Left forelimb (tissue), 1 donor: ENCODE results near the gene DNAH1.

Experiments used
- DNase-seq: peaks from one replicate; pipeline ENCODE4 v3.0.0-alpha.2; 2018; ENCODE audit warnings: low spot score

DNAH1 gene

DNA sequence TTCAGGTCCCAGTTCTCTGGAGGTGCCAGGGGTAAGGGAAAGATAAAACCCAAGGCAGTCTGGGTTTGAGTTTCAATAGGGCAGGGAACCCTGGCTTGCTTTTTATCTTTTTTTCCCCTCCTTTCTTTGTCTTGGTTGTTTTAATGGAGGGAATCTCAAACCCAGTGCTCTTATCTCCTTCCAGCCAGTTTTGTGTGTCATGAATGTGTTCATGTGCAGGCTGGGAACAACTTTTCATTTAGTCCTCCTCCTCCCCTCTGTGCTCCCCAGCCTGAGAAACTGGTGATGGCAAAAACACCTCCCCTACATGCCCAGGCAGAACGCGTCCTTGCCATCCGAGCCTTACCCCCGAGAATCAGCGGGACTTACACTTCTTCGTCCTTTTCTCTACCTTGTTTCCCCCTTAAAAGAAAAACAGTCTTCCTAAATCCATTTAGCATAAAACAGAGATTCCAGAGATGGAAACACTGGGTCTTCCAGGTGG is 117.9 kb downstream of the DNAH1 start:
- DNase-seq, result no peak

DNA sequence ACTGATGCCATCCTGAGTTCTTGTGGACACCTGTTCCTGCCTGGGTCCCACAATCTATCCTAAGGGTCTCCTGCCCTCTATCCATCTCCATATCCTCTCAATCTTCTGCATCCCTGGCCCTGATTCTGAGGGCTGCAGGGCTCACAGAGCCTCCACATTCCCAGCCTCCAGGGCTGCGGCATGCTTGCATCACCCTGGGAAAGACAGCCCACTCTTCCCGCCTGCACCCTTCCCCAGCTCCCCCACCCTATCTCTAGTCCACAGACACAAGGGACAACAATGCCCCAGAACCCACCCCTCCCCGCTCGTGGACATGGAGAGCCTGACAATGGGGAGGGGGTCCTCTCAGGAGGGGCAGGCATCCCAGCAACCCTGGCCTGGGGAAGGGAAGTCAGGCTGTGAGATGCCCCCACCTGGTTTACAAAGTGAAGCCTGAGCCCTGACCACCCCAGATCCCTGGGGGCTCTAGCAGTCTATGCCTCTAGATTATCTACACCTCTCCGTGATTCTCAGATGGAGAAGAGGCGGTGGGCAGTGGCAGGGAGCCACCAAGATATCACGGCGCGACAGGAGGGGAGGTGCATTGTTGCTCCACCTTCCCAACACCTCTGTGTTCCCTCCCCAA is 118.5 kb downstream of the DNAH1 start:
- no peak for DNase-seq

DNA sequence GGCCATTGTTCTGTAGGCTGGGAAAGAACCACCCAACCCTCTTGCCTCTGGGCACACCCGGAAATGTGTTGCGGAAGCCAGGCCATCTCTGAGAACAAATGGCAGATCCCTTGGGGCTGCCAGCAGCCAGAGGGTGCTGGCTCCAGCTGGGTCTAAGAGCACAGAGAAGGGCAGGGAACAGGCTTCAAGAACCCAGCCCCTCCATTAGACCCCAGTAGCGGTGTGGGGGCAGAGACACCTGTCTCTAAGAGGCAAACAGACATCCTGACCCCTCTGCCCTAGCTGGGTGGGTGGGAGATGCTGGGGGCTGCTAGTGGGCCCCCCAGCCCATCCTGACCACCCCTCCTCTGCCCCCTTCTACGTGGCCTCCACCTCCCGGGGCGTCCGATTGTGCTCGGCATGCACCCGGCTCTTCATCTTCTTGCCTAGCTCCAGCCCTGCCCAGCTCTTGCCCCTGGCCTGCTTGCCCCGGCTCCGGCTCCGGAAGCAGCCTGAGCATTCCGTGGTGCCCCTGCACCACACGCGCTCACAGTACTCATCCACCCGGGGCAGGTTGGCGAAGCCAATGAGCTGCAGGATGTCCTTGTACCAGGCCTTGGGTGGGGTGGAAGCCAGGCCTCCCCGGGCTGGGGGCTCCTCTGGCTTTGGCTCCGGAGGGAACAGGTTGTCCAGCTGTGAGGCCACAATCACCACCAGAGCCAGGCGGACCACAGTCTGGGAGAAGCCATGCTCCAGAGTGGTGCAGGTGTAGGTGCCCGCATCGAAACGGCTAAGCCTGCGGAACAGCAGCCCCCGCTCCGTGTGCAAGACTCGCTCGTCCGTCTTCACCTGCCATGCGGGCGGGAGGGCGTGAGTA is 119.4 kb downstream of the DNAH1 start:
- DNase-seq, result no peak

DNA sequence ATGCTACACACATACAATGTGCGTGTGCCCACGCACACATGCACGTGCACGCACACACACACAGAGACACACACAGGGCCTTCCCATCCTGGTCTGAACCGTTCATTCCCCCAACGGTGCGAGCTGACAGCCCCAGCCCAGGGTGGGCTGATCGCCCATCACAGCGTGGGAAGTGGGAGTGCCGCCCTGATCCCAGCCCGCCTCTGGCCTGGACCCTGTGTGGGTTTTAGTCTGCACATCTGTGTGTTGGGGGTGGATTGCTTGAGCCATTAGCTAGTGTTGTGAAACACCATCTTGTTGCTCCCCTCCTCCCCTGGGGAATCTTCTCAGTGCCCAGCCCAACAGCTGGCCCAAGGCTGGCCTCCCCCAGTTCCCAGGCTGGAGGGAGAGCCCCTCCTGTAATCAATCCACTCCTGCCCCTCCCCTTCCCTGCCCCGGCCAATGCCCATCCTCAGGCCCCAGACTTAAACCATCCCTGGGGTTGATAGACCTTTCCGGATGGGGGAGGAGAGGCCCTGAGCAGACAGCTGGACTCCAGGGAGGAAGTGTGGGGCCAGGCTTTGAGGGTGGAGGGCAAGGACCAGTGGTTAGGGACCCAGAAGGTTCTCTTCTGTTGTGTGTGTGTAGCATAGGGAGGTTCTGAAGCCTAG is 120.5 kb downstream of the DNAH1 start:
- DNase-seq, result no peak

DNA sequence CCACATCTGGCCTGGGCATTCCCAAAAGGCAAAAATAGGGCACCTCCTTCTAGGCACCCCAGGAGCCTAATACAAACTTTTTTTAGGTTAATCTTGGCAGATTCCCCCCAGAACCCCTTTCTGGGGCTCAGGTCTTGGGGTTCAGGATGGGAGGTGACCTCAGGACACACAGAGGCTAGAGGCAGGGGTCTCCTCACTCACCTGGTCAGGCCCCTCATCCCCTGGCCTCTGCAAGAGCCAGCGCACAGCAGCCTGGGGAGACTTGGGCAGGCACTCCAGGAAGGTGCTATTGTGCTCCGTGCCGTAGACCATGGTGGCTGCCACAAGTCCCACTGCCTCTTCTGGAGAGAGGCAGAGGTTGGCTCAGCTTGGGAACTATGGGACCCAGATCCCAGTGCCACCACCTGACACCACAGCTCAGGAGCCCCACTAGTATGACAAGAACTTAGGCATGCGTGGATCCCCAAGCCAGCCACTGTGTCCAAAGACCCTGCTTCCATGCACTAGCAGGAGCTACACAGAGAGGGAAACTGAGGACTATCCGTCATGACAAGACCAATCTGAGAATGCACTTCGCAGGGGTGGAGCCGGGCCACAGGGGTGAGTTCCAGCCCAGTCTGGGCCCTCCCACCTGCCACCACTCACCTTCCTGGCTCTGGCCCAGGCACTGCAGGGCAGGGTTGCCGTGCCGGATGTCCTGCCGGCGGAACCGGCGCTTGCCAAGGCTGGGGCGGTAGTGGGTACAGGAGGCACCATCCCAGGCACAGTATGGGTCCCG is 121.4 kb downstream of the DNAH1 start:
- DNase-seq, result no peak

DNA sequence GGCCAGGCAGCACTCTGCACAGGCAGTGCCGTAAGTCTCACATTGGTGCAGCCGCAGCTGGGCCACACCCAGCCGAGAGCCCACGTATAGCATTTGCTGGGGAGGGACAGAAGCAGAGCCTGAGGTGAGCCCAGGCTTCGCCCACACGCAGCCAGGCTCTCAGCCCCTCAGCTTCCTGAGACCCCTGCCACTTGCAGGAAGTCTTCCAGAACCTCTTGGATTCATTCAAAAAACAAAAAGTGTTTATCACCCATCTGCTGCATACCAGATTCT is 121.9 kb downstream of the DNAH1 start:
- DNase-seq, result no peak

DNA sequence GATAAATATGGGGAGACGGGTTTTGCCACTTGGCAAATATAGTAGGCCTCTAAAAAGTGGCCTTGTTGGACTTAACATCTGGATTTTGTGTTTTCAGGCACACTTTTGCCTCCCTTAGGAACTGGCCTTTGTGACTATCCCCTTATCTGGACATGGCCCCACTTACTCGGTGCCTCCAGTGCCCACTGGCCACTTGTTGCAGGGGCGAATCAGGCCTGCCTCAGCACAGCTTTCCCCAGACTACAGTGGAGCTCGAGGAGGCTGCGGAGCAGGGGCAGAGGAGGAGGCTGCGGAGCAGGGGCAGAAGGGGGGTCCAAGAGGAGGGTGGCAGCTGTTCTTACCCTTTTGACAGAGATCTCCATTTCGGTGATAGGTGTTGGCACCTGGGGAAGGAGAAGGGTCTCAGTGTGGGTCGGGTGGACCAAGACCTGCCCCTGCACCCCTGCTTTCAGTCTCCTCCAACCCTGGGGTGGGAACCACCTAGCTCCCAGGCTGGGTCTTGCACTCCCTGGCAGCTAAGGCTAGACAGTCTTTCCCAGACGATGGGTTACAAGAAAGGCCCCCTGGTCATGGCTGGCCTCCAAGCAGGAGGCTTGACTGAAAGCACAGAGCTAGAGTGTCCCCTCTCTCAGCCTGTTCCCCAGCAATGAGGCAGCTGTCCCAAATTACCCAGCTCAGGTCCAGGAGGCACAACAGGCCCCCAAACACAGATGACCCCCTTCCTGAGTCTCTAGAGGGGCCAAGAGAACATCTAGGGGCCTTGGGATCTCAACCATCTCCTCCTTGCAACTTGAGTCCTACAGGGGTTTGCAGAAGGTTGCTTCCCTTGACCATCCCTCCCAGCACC is 122.7 kb downstream of the DNAH1 start:
- peak; percentile 45 for DNase-seq

DNA sequence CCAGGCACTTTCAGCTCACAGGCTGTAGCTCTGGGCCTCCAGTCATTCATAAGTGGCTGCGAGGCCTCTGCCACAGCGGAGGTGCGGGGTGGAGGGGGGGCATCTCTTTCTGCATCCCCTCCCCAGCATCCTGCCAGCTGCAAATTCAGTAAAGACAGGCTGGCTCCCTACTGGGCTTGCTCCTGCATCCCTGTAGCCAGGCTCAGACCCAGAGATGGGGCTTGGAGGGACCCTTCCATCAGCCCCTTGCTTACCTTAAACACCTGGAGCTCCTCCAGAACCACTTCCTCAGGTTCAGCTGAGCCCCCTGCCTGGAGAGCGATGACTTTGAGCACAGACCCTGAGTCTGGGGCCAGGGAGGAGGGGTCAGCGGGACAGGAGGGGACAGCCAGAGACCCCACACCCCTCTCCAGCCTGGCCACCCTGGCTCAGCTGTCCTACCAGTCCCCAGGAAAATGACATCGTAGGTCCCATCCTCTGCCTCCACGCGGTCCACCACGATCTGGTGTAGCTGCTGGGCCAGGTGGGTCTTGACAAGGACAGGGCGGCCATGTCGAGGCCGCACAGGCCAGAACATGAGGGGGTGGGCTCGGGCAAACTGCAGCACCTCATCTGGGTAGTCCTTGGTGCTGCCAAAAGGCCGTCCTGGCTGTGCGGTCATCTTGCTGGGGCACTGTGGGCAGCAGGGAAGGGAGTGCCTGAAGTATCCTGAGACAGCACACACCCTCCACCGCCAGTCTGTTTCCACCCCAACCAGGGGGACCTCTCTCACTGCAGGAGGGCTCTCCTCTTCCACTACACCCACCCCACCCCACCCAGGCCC is 123.5 kb downstream of the DNAH1 start:
- no peak for DNase-seq

DNA sequence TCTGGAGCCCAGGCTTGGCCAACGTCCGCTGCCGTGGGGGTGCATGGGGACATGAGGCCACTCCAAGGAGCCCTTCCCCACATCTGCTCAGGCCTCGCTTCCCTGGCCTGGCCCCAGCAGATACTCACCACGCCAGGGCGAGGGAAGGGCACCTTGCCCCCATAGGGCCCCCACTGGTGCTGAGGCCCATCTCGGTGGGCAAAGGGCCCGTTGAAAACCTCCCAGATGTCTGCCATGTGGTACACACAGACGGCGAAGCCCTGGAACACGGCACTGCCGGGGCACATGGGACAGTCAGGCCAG is 124.1 kb downstream of the DNAH1 start:
- DNase-seq, result peak; percentile 59

DNA sequence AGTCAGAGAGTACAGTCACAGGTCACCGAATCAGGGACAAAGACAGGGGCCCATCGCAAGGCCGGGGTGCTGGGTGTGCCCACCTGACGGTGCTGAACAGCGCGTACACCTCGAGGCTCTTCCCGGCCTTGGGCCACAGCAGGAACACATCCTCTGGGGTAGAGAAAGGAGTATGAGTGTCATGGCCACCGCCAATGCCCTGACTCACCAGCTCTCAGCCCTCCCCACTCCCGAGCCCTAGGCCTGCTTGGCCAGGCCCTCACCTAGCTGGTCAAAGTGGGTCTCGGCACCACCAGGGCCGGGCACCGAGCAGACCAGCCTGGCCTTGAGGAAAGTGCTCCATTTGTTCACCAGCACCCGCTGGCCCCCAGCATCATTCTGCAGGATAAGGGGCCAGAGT is 124.6 kb downstream of the DNAH1 start:
- DNase-seq, result no peak

DNA sequence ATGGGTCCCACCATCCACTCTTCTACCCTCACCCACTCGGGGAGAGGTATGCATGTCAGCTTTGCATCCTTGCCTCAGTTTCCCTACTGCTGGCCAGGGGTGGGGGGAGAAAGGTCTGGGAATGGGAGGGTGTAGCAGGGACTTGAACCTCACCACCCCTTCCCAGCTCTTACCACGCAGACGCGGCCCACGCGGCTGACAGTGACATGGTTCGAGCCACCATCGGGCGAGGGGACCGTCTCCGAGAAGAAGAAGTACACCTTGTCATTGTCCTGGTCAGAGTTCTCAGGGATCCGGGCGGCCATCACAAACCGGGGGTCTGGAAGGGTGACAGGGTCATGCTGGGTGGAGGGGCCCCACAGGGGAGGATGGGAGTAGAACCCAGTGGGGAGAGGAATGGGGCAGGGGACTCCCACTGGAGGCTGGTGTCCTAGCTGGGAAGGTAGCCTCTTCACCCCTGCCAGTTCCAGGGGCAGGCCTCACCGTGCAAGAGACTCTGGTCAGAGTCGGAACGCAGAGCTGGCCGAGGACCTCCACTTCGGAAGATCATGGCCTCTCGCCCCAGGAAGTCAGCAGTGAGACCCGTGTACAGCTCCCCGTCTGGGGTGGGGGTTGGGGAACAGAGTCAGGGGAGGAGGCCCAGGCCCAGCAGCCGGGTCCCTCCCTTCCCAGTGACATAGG is 125.1 kb downstream of the DNAH1 start:
- DNase-seq, result peak; percentile 55

DNA sequence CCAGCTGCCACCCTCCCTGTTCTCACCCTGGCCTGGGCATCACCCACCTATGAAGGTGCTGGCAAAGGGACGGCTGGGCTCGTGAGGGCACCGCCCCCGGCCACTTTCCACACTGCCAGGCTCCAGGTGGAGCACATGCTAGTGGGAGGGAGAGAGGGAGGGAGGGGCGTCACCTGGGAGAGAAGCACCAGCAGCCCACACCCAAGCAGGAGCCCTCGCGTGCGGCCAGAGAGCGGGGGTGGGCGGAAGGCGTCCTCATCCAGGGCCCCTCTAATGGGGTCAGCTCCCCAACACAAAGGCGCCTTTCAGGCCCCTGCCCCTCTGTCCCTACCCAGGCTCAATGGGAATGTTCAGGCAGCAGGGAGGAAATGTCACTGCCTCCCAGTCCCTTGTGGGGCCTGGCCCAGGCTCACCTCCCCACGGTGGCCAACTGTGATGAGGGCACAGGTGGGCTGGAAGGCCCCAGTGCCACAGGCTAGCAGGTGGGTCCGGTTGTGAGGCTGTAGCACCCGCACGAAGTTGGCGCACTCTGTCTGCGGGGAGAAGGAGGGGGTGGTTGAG is 125.7 kb downstream of the DNAH1 start:
- DNase-seq, result no peak

DNA sequence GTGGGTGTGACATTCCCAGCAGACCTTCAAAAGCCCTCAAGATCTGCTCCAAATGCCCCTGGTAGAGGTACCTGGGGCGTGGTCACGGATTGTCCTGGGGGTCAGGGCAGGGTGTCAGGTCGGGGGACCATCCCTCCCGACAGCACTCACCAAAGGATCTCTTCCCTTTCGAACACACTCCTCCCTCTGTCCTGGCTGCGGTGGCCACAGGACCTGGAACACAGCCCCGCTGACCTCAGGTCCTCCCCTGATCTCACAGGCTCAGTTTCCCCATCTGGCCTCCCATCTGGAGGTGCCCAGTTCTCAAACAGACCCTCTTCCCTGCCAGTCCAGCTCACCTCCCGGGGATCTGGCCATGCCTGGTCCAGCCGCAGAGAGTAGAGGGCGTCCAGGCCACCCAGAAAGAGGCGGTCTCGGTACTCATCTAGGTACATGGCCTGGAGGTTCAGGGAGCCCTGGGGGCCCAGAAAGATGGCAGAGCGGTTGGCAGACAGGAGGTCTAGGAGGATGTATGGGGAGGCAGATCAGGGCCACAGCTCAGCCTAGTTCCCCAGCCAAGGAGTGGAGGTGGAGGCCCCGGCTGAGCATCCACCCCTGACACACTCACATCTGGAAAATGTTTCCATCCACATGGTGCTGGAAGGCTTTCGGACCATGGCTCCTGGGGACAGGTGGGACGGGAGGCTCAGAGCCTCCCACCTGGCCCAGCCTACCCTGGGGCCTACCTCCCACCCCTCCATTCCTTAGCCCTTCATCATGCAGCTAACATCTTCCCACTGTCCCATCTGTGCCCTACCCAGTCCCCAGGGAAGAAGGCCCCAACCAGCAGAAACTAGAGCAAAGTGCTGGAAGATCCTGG is 126.5 kb downstream of the DNAH1 start:
- no peak for DNase-seq

DNA sequence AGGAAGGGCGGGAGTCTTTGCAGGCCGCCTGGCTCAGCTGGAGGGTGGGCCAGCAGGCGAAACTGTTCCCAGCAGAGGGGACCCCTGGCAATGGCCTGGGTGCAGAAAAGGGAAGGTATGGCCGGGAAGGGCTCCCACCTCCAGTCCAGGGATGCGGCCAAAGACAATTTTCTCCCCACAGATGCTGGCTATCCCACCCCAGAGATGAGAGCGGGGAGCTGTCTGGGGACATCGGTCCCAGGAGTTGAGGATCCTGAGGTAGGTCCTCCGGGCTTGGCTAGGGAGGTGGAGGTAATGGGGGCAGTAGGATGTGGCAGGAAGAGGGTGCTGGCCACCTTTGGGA is 127.1 kb downstream of the DNAH1 start:
- DNase-seq, result no peak

DNA sequence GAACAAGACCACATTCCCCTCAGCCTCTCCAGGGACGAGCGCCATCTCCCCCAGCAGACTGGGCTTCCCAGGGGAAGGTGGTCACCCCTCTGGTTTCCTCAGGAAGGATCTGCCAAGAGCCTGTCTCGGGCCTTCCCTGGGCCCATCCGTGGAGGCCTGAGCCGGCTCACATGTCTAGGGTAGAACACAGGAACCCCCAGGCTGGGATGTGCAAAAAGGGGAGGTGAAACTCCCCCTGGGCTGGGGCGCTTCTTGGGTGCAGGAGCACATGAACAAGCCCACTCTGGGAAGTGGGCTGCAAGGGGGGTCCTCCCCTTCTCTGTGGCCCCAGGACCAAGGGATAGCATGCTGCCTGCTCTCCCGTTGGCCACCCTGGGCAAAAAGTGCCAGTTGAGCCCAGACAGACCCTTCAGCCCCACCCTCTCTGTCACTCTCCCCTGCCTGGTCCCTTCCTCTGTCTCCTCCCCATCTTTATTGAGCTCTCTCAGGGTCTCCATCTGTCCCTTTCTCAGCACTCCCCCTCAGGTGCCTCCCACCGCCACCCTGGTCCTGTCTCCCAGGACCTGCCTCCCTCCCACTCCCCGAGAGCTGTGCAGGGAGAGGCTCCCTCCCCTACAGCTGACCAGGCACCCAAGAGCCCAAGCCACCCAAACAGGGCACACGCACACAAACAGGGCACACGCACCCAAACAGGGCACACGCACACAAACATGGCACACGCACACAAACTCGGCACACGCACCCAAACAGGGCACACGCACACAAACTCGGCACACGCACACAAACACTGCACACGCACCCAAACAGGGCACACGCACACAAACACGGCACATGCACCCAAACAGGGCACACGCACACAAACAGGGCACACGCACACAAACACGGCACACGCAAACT is 127.9 kb downstream of the DNAH1 start:
- DNase-seq, result no peak

DNA sequence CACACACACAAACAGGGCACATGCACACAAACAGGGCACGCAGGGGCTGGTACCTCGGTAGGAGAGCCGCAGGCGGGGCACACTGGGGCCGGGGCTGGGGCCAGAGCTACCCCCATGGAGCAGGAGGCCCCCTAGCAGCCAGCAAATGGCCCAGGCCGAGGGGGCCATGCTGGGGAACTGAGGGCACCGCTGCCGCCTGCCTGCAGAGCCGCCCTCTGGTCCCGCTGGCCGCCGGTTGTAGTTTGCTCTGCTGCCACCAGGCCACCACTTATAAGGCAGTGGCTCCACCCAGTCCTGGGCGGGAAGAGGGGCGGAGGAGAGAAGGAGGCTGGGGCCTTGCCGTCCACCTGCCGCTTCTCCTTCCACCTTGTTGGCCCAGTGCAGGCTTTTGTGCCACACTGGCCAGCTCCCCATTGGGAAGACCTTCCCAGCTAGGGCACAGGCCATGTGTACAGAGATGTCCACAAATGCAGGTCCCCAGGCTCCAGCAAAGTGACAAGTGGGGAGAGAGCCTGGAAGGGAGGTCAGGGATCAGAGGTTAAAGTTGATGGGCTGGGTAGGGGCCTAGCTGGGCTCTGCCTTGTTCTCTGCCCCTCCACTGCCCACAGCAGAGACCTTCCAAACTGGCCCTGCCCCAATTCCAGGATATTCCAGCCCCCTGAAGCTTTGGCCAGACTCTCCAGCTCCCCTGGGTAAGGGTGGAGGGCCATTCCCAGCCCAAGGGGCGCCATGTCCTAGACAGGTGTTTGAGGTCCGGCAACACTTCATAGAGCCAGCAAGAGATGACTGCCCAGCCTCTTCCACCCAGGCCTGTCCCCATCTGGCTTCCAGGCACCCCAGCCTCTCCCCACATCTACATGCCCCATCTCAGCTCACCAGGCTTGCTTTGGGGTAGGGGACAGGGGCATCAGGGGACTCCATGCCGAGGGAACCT is 129.0 kb downstream of the DNAH1 start, which contains the start of gene SEMA3G:
TSS of gene SEMA3G (minus strand) at position 244 of the 934 bp plus-strand sequence. CDS start at position 168, 76 bp downstream.
- no peak for DNase-seq

DNA sequence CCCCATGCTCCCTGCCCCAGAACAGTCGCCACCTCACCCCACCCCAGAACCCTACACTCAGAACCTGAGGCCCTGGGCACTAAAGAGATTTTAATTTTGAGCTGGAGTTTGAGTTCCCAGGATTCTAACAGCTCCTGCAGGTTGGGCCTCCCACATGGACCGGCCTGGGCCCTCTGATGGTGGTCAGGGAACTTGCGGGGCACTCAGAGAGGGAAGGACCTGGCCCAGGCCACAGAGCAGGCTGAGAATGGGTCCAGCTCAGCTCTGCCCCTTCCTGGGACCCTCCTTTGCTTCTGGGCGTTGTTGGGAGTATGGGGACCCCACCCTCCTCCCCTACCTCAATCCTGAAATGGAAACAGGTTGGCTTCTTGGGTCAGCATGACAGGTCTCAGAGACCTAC is 129.9 kb downstream of the DNAH1 start:
- no peak for DNase-seq
